GM21447 (cell line): ENCODE results near the gene ING5.

Source experiments
- ATAC-seq: cut with Tn5 transposase; IDR thresholded peaks from one replicate; pipeline ENCODE4 v1.9.1; 2021; ENCODE audit not compliant: unreplicated experiment

The ING5 gene

DNA sequence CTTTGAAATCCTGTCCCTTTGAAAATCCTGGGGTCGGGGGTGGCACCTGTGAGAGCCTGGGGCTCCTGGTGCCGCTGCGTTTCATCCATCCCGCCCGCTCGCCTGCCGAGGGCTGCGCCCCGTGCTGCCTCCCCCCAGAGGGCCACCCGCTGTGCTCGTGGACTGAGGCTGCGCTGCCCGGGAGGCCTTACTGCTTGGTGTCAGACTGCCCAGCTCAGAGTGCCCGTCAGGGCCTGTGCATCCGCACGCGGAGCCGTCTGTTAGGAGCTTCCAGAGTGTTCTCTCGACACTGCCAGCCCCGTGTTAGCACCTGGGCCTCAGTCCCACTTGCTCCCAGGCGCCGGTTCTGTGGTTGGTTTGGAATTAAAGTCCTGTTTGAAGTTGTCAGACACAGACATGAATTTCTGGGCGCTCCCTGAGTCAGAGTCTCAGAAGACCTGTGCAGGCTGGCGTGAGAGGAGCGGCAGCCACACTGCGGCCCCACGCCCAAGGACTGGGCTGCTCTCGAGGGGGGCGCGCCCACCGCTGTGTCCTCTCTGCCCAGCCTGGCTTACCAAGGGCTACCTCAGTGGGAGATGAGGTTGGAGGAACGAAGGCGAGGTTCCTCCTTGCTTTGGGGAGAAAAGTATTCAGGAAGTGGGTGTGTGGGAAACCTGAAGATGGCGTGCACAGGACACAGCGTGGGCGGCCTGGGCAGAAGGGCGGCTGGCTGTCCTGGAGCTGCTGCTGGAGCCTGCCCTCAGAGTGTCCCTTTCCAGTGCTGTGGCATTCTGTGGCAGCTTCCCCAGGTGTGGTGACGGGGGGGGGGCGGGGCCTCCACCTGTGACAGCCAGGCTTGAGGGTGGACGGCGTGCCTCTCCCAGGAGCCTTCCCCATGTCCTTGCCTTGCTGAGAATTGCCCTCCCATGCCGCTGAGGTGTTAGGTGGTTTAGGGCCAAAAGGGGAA is 29.3 kb upstream of the ING5 start:
- ATAC-seq, result no peak

DNA sequence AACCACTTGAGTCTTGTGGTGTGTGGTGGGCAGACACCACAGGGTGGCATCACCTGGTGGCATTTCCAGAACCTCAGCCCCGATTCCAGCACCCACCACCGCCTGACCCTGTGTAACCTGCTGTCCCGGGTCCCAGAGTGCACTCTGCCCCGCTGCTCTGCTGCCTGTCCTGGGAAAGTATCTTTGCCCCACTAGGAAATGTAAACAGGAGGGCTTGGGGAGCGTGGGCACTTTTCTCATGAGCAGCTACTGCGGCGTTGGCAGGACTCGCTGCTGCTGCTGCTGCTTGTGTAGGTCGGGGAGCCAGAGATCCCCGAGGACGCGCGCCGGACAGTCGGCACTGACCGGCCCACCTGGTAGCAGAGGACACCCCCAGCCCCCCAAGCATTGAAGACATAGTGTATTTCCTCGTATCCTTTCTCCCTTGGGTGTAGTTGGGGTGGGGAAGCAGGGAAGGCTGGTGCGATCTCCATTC is 28.6 kb upstream of the ING5 start:
- ATAC-seq, result no peak

DNA sequence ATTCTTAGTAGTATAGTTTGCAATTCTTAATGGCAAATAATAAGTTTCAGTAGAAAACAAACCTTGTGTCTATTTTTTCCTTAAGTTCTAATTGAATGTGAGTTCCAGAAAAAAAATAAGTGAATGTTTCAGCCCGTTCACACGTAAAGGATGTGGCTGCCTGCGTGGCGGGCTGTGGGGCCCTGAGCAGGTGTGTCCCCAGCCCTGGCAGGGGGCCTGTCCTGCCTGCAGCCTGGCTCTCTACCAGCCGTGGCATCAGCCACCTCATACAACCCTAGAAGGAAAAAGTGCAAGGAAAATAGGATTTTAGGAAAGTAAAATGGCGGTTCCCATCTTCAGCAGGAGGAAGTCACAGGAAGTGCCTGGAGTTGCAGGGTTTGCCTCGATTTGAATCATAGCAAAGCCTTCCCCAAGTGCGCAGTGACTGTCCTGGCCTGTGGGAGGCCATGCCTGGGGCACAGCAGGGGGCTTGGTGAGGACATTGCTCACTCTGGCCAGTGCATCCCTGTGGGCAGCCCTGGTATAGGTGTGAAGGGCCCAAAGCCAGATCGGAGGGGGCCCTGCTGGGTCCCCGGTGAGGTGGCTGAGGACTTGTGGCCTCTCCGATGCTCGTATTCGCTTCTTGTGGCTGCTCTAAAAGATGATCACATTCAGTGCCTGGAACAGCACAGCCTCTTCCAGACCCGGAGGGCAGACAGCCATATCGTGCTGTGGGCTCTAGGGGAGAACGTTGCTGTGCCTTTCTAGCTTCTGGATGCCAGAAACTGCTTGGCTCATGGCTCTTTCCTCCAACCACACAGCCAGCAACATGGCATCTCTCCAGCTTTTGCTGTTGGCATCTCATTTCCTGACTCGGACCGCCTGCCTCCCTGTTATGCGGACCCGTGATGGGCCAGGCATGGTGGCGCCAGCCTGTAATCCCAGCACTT is 27.8 kb upstream of the ING5 start:
- ATAC-seq, result no peak

DNA sequence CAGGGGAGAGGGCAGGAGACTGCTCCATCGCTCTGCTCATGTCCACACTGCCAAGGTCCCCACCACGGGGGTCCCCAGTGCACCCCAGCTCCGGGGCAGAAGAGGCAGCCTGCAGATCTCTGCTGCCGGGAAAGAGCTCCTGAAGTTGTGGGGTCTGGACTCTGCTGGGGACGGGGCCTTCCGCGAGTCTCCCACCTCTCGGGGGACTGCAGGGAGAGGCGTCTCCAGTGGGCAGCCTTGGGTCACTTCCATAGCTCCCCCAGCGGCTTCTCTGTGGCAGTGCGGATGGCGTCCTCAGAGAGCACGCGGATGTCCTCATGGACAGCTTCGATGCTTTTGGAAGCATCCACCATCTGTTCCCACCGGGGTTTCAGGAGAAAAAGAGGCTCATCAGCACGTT is 26.0 kb upstream of the ING5 start:
- no peak for ATAC-seq

DNA sequence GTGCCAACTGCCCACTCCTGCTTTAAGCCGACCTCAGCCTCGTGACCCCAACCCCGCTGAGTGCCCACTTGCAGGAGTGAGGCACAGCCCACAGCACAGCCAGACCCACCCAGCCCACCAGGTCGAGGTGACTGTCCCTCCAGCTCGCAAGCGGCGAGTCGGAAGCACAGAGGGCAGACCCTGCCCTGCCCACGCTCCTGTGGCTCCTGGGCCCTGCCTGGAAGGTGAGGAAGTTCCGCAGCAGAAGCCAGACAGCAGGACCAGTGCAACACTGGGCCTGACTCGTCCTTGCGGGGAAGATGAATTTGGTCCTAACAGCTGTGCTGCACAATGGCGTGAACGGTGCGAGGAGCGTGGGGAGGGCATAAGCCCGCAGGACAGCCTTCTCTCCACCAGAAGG is 25.2 kb upstream of the ING5 start:
- no peak for ATAC-seq

DNA sequence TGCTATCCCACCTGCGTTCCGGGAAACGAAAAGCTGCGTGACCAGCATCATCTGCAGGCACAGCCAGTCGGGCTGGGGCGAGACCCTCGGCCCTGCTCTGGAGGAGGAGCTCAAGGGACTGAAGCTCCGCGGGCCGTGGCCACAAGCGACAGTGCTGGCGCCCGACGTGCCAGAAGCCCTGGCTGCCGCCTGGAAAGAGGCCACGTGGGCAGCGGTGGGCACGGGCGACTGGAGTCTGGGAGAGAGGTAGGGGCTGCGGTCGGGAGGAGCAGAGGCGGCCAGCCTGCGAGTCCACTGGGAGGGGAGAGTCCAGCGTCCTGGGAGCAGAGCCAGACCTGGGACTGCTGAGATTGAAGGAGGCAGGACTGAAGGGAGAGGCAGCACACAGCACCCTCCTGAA is 24.4 kb upstream of the ING5 start:
- ATAC-seq, result no peak

DNA sequence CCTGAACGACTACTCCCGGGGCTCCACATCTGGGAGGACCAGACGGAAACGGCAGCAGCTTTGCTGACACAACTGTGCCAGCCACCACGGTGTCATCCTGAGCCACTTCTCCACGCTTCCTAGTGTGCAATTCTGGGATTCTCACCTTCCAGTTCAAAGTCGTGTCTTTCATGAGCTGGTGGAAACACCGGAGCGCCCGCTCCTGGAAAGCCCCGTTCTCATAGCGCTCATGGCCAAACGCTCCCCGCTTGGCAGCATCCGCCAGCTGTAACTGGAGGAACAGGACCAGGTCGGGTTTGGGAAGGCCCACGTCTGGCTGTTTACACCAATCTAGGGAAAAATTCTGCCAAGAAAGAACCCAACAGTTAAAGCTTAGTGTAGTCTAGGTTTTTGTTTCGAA is 23.5 kb upstream of the ING5 start:
- no peak for ATAC-seq

DNA sequence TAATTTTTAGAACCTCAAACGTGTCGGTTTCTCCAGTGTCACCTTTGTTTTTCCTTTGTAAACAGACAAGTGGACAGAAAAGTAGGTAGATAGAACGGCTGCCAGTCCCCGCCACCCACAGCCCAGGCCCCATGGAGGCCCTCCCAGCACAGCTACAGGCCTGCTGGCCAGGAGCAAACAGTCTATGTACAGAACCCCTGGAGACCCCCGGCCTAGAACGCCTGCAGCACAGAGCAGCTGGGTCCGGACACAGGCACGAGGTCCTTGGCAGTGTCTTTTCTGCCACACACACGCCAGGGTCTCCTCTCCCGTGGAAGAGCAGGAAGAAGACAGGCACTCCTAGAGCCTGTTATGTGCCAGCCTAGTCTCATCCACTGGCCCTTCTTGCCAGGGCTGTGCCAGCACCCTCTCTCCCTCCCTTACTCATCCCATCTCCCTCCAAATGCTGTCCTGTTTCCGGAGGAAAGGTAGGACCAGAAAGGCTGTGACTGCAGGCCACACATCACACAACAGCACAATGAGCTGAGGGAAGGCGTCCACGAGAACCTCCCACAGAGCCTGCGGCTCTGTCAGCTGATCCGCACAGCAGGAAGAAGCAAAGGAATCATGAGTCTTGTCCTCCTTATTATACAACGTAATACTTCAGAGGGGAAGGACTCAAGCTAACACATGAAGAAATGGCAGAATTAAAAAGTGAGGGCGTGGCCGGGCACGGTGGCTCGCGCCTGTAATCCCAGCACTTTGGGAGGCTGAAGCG is 22.9 kb upstream of the ING5 start:
- no peak for ATAC-seq

DNA sequence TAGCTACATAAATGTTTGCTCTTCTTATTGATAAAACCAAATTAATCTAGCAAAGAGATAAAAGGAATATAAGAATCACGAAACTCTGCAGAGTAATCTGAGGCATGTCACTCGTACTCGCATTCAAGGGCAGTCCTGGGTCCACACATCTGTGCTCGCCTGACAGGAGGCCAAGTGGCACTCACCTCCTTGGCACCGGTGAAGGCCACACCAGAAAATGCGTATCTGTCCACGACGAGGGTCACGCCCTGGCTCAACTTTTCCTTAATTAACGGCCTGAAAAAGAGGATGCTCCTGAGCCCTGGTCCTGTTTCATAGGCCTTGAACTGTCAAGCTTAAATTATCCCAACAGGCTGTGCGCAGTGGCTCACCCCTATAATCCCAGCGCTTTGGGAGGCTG is 21.8 kb upstream of the ING5 start:
- ATAC-seq, result no peak

DNA sequence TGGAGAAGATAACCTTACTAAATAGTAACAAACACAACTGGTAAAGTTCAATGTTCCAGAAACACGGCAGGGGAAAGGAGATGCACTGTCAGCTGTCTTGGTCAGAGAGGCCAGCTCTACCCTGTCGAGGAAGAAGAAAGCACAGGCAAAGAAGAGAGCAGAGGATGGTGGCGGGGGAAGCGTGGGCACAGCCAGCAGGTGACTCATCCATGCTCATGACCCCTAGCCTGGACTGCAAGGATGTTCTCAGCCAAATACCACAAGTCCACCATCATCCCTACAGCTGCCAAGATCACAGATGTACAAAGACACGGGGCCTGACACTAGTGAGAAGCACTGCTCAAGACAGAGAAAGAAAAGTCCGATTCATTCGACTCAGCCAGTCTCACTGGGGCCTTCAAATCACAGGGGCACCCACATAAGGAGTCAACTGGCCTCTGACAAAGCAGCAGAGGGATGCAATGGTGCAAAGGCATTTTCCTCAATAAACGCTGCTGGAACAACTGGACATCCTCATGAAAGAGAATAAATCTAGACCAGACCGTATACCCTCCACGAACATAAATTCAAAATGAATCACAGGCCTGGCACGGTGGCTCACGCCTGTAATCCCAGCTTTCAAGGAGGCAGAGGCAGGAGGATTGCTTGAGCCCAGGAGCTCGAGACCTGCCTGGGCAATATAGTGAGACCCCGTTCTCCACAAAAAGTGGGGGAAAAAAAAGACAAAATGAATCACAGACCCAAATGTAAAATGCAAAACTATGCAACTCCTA is 20.8 kb upstream of the ING5 start:
- ATAC-seq, result no peak

DNA sequence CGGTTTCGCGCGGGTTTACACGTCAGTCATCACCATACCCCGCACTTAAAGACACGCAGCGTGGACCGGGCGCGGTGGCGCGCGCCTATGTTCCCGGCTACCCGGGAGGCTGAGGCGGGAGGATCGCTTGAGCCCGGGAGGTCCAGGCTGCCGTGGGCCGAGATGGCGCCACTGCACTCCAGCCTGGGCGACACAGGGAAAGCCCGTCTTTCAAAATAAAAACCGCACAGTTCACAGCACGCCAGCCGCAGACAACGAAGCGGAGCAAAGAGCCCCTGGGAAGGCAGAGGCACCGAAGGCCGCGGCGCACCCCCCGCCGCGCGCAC is 15.6 kb upstream of the ING5 start:
- ATAC-seq, result peak; percentile 21

DNA sequence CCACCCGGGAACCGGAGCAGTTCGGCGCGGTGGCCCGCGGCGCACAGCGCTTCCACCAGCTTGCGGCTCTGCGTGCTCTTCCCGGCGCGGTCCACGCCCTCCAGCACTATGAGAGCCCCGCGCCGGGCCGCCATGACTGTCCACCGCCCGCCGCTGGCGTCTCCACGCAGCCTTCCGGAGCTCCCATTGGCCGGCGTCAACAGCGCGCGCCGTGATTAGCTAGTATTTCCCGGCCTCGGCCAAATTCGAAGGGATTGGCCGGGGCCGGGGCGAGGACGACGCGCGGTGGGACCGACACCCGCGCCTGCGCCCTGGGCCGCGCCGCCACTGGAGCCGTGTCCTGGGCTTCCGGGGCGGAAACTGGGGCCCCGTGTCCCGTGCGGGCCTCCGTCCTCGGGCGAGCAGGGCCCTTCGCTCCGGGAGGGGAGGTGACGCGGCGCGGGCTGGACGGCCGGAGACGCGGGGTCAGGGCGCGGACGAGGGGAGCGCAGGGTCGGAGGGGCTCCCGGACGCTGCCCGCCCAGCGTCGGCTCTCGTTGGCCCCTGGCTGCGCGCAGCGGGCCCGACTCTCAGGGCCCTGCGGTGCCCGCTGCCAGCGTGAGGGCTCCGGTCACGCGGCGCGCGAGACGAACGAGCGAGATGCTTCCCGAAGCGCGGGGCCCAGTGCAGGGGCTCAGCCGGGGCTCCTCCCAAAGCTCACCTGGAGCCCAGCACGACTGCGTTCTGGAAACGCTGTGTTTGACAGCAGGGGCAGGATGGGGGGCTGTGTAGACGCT is 15.0 kb upstream of the ING5 start, which contains the start of gene DTYMK:
TSS of gene DTYMK (minus strand) at position 166 of the 776 bp plus-strand sequence. CDS start at position 134, 32 bp downstream.
- peak; percentile 91 for ATAC-seq

DNA sequence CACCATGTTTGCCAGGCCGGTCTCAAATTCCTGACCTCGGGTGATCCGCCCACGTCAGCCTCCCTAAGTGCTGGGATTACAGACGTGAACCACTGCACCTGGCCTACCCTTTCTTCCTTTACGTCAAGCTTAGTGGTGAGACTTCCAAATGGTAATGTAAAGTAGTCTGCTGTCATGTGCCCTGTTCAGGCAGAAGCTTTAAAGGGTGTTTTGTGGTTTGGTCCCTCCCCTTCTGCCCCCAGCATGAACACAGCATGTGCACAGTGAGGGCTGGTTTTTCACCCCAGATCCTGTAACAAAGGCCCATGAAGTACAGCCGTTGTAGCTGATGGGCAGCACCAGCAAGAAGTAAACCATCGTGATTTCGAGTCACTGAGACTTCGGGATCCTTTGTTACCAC is 12.5 kb upstream of the ING5 start:
- ATAC-seq, result no peak

DNA sequence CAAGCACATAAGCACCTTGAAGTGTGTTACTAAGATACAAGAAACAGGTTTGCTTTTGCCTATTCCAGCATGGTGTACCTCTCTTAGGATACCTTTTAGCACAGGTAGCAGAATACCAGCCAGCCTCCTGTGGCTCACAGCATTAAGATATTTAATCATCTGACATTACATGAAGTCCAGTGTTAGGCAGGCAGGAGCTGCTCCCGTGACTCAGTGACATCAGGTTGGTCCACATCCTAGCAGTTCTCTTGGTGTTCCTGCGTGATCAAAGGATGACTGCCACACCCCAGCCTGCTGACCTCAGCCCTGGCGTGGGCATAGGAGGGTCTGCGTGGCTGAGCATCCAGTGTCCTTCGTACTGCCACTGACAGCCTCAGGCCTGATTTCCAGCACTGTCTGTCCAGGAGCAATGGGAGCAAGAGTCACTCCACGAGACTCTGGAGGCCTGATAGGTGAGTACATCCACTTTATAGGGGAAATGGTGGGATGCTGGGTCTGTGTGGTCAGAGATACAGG is 11.6 kb upstream of the ING5 start:
- ATAC-seq, result no peak

DNA sequence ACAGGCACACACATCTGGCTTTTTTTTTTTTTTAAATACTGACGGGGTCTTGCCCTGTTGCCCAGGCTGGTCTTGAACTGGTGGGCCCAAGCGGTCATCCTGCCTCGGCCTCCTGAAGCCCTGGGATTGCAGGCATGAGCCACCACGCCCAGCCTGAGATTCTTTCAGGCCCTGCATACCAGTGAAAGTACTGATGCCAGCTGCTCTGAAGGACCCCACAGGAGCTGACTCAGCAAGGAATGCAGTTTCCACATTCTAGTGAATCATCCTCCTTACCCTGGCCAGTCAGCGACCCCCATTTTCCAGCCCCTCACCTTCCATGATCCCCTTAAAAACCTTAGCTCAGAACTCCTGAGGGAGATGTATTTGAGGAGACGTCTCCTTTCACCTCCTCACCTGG is 9.4 kb upstream of the ING5 start:
- no peak for ATAC-seq

DNA sequence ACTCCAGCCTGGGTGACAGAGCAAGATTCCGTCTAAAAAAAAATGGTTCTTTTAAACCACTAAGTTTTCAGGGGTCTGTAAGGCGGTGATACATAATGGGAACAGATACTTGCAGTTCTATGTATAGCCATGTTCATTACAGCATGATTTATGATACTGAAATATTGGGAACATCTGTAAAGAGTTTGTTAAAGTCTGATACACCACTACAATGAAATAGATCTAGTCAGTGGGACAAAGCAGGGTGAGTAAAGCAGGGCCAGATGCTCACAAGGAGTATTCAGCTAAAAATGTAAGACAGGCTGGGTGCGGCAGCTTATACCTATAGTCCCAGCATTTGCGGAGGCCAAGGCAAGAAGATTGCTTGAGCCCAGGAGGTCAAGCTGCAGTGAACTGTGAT is 6.2 kb upstream of the ING5 start:
- no peak for ATAC-seq

DNA sequence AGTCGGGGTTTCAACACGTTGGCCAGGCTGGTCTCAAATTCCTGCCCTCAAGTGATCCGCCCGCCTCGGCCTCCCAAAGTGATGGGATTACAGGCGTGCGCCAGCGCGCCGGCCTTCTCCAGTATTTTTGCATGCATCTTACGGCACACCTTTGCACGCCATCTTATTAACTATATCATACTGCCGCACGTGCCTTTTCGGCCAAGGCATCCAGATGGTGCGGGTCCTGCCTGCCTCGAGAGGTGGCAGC is 765 bp upstream of the ING5 start:
- no peak for ATAC-seq

DNA sequence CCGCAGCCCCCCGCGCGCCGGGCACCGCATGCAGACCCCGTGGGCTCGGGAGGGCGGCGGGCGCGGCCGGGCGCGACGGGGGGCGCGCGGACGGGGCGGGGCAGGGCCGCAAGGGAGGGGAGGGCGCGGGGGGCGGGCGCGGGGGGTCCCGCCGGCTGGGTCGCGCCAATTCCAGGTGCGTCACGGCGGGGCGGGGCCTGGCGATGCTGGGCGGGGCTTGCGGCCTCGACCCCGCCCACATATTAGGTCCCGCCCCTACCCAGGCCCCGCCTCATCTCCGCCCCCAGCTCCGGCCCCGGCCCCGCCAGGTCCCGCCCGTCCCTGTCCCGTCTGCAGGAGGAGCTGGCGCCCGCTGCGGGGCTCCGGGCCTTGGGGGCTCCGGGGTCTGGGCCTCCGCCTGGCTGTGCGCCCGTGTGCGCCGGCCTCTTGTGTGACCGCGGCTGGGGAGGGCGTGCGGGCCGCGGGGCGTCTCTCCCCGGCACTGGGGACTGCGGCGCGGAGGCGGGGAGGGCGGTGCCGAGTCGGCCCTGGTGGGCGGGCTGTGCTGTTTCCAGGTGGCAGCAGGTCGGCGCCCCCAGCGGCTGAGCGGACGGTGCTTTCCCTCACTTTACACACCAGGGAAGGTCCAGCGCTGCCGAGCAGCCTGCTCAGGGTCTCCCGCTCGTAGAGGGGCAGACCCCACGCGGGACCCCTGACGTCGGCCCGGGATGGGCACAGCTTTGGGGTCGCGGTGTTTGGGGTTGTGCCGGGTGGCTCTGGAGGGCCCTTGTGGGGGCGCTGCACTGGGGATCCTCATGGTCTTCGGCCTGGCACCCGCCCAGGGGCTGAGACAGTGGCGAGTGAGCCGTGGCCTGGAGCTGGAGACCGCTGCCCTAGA is 554 bp downstream of the ING5 start:
- ATAC-seq, result peak; percentile 69
